ENCODE measurements around the gene CDKL4.
"Not testable (repeated sequence)": the region's sequence is repeated elsewhere in the genome, so short reads cannot be mapped to it uniquely, and the experiment has no call there.

The CDKL4 gene

GRCh38 chr2:39228413-39229209 lies 15.2 kb downstream of the CDKL4 start:
- peak; percentile 78 for DNase-seq

- DNase-seq, result peak; percentile 89
These were observed 15.9 kb downstream of the CDKL4 start for GRCh38 chr2:39227628-39228412.

- DNase-seq, result peak; percentile 63
These were observed 18.2 kb downstream of the CDKL4 start for GRCh38 chr2:39225567-39225966.

DNA sequence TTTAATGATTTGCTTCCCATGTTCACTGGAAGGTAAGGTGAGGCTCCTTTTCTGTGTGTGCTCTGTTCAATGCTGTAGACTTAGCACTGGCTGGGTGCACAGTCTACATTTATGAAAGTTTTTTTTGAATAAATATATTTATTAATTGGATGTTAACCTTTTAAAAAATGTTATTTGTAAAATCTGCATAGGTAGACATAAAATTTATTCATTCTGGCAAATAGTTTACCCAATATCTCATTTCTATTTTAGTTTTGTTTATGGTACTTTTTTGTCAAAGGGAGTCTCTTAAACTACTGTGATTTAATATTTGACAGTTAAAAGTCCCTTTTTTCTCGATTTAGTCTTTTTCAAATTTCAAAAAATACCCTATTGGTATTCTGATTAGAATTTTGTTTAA lies 19.9 kb downstream of the CDKL4 start:
- no peak for DNase-seq

- no peak for DNase-seq
These were observed 22.3 kb downstream of the CDKL4 start for GRCh38 chr2:39221459-39221858.

DNA sequence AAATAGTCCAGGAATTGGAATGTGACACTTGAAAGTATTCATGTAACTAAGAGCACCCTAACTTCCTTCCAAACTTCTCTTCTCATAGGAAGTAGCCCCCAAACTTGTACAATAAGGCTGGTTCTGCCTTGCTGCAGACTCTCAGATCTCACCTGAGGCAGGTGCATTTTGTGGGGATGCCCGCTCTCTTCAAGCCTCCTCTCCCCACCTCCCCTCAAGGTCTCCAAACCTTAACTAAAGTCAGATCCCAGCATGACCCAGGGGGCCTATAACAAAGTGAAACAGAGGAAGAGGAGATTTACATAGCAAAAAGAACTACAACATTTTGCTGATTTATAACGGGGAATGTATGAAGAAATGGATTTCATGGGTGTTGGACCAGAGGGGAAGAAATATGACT lies 23.6 kb downstream of the CDKL4 start:
- DNase-seq, result no peak

DNA sequence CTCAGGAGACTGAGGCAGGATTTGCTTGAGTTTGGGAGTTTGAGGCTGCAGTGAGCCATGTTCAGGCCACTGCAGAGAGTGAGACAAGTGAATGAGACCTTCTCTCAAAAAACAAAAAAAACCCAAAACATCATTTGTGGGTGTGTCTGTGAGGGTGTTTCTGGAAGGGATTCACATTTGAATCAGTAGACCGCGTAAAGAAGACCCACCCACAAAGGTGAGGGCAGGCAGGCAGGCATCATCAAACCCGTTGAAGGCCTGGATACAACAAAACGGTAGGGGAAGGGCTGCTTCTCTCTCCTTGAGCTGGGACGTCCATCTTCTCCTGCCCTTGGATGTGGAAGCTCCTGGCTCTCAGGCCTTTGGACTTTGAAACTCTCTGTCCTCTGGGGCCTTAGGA lies 25.4 kb downstream of the CDKL4 start:
- DNase-seq, result no peak

DNA sequence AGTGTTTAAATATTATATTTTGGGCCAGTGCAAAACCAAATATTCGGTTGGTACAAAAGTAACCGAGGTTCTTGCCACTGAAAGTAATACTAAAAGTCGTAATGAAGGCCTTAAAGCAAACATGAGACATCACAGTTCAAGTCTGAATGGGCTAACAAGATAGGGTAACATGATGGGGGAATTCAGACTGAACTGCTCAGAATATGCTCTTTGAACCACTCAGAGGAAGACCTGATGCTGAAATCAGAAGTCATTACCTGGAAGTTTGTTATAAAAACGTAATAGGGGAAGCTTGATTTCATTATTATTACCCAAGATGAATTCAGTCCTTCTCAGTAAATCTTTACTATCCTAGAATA lies 26.6 kb downstream of the CDKL4 start:
- DNase-seq, result no peak

- peak; percentile 91 for DNase-seq
These were observed 27.2 kb downstream of the CDKL4 start for GRCh38 chr2:39216346-39217191.

DNA sequence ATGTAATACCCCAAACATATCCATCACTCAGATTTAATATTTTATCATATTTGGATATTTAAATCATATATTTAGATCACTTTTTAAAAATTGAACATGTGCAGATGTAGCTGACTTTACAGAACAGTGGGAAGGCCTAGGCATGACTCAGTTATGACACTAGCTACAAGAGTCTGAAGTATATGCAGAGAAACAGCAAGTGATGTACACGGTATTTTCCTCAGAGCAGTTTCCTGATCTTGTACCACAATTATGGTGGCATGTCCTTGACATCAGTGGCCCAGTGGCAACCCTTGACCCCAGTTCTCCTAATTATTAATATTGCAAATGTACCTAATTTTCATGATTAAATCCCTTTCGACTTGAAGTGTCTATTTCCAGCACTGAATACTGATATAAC lies 28.2 kb downstream of the CDKL4 start:
- no peak for DNase-seq

GRCh38 chr2:39213015-39213414 lies 30.8 kb downstream of the CDKL4 start:
- DNase-seq, result no peak

DNA sequence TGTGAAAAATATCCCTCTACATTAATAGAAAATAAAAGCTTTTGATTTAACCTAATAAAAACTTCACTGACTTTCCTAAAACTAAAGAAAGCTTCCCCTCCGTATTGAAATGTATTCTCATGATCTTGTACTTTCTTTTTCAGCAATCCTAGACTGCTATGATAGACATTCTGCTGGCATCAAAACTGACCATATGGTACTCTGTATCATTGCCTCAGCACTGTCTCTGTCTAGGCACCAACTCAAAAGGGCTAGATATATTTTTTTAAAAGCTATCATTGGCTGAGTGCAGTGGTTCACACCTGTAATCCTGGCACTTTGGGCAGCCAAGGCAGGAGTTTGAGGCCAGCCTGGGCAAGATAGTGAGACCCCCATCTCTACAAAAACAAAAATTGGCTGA lies 32.9 kb downstream of the CDKL4 start:
- DNase-seq, result peak; percentile 57

- DNase-seq, result no peak
These were observed 40.4 kb downstream of the CDKL4 start for GRCh38 chr2:39203382-39203781.

- DNase-seq, result peak; percentile 60
These were observed 41.0 kb downstream of the CDKL4 start for GRCh38 chr2:39202639-39203369.

DNA sequence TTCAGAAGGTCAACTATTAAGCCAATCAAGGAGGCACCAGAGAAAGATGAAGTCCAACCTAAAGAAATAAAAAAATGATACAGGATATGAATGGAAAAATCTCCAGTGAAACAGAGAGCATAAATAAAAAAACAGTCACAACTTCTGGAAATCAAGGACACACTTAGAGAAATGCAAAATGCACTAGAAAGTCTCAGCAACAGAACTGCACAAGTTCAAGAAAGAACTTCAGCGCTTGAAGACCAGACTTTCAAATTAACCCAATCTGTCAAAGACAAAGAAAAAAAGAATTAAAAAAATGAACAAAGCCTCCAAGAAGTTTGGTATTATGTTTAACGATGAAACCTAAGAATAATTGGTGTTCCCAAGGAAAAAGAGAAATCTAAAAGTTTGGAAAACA lies 46.8 kb downstream of the CDKL4 start:
- DNase-seq, result not testable (repeated sequence)

- DNase-seq, result no peak
These were observed 49.1 kb downstream of the CDKL4 start for GRCh38 chr2:39194686-39195085.

DNA sequence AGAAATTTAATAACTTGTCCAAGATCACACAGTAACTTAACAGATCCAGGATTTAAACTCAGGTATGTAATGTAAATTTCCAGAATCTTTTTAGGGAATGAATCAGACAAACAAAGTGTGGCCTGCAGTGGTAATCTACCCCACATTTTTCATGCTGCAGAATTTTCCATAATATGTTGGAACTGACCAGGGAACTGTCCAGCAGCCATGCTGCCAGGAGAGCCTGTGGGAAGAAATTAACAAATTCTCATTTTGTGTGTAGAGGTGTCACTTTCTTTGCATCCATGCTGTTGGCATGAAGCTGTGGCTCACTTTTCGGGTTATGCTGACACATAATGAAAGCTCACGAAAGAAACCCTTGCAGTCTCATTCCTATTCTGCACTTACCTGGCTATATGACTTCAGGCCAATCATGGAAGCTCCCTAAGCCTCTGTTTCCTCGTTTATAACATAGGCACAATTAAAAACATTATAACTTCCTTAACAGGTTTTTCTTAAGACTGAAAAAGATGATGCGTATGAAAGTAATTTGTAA lies 54.7 kb downstream of the CDKL4 start:
- no peak for DNase-seq

DNA sequence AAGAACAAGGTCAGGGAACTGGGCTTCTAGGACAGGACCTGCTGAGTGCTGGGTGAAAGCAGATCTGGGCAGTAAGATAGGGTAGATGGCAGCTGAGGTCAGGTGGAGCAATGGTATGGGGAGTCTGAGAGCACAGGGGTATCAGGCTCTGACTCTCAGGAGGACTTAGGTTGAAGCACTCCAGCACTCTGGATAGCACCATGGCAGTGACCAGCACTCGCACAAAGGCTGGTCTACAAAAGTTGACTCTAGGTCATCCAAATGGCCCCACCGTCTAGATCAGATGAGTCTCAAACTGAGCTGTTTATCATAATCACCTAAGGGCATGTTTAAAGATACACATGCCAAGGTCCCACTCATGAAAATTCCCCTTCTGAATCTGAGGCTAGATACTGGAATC lies 60.1 kb downstream of the CDKL4 start:
- DNase-seq, result no peak

- DNase-seq, result no peak
These were observed 62.5 kb downstream of the CDKL4 start for GRCh38 chr2:39181297-39181696.

DNA sequence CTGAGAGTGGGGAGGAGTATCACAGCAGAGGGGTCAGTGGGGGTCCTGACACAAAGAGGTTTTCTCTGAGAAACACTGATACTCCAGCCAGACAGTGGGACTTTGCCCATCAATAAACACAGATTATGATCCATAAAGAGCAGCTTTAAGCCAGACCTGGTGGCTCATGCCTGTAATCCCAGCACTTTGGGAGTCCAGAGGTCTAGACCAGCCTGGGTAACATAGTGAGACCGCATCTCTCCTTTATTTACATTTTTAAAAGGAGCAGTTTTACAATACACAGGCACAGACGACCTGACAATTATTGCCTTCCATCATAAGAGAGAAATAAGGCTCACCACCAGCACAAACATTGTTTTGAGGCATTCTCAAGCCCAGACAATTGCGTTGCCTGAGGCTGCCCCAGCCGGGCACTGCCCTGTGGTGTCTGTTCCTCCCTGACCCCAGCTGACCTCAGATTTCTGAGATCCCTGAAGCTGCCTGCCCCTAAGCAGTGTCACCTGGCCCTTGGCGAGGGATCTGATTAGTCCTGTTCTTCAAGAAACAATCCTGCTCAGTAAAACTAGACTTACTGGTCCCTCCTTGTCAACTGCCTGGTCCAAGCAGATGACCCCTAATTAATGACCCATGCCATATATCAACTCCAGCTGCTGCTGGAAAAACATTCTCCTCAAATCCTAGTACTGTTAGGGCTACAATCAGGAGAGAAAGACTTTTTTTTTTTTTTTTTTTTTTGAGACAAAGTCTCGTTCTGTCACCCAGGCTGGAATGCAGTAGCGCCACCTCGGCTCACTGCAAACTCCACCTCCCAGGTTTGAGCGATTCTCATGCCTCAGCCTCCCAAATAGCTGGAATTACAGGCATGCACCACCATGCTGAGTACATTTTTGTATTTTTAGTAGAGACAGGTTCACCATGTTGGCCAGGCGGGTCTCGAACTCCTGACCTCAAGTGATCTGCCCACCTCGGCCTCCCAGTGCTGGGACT lies 63.5 kb downstream of the CDKL4 start:
- no peak for DNase-seq

DNA sequence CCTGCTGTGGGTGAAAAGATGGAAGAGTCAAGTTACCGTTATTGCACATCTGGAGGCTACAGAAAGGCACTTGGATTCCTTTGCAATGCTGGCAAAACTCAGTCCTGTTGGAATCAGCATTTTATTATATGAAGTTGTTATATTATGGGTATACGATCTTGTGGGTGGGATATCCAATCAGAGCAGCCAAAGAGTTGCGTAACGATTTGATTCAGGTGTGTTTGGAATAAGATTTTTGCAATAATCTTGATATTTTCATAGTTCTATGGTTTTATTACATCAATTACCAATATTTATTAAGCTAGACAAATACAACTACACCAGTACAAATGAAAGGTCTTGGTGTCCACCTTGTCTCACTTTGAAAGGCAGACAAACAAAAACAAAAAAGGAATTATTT lies 65.0 kb downstream of the CDKL4 start:
- no peak for DNase-seq
